Mucosa of descending colon (tissue), 3 donors: Measurements from ENCODE around the gene PGP. TPM values are rescaled to one million over a fixed set of nuclear protein-coding genes. Genes with fewer than 3 reads are reported as not detected.

Experiments used
- ATAC-seq: fragments of 200-7000 bp; cut with Tn5 transposase; one replicate; pipeline ENCODE4 v1.9.1; 2020; ENCODE audit warnings: mild to moderate bottlenecking, moderate library complexity
- DNase-seq, 3 donors: peaks; one replicate each; pipeline ENCODE4 v3.0.0-alpha.2; 2020
- H3K36me3 ChIP-seq: fragments of 200-600 bp; one replicate; pipeline ENCODE4 v1.8.0; 2021; ENCODE audit warnings: low read depth, mild to moderate bottlenecking
- H3K4me1 ChIP-seq: fragments of 200-600 bp; one replicate; pipeline ENCODE4 v1.8.0; 2021; ENCODE audit warnings: low read depth, mild to moderate bottlenecking
- H3K4me3 ChIP-seq: fragments of 200-600 bp; one replicate; pipeline ENCODE4 v1.8.0; 2021; ENCODE audit warnings: mild to moderate bottlenecking
- H3K9me3 ChIP-seq: fragments of 200-600 bp; one replicate; pipeline ENCODE4 v1.8.0; 2021; ENCODE audit warnings: mild to moderate bottlenecking
- intact Hi-C, 2 donors: fragments of 100-400 bp; cut with DNase I in 1 of 2; cut with micrococcal nuclease in 1 of 2; formaldehyde crosslinking; loops; one replicate each; pipeline versions ENCODE4 v1.11.0 to v1.11.1; 2022; cut with DNase I, micrococcal nuclease
- total RNA-seq, 3 donors: library from RNA; stranded (reverse); fragmentation: NEBNext Ultra II Directional in 2 of 3; extraction: Animal tissue kit (Norgen Biotek cat#: 25700) in 2 of 3; gene quantifications; one replicate each; pipeline versions ENCODE4 v1.2.1 to v1.2.4, GENCODE V29; 2021 to 2023
- TF ChIP-seq, protein P1 (sequence below): fragments of 200-600 bp; IDR thresholded peaks from one replicate; pipeline ENCODE4 v1.8.0; 2022; ENCODE audit warnings: antibody characterized with exemption, mild to moderate bottlenecking
- donor health status: DM: no; HTN: no; CAD: no; lungs with moderate emphysema.
- donor health status: DM: no; HTN: no; CAD: no.
- donor health status: DM: no; HTN: yes; CAD: no.

Gene PGP
- total RNA-seq, 3 donors from 2014 or later: 15.5 to 19.7 (median 17.6) TPM

DNA sequence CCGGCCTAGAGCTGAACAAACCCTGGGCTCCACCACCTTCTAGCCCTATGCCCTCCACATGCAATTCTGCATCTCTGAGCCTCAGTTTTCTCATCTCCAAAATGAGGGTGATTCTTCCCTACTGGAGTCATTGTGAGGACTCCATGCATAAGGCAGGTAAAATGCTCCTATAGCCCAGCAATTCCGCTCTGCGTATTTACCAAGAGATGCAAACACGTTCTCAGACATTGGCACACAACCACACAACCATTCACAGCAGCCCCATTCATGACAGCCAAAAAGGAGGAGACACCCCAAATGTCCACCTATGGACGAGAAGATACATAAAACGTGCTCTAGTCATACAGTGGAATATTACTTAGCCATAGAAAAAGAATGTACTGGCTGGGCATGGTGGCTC lies 14.3 kb downstream of the PGP start:
- DNase-seq: no peak
- intact Hi-C loops: no loop called here
- no peak for ATAC-seq

DNA sequence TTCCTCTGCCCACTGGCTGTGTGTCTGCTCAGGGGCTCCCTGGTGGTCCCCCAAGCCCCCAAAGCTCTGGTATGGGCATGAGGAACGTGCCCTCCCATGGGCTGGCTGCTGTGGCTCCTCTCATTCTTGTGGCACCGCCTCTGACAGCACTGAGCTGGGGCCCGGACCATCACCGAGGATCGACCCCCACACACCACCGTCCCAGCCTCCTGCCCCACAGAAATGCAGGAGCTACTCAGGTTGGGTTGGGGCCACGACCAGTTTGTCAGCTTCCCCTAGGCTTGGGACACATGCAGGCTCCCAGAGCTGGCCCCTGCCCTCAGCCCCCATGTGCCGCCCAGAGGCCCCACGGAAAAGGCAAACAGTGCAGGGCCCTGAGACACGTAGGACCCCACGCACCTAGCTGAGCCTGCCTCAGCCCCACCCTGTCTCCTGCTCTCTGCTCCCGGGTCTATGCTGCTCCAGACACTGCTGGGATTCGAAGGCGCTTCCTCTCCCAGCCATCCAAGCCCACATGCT lies 15.0 kb downstream of the PGP start:
- Histone ChIP-seq H3K4me1 (peaks cover 15% of the 10 kb centered on the region), H3K9me3 (no peaks in the 10 kb centered on the region), H3K36me3 (no peaks in the 10 kb centered on the region), H3K4me3 (no peak overlapping the region)
- no peak for ATAC-seq
- intact Hi-C loops: no loop called here
- no peak for DNase-seq
- TF ChIP-seq, protein P1, sequence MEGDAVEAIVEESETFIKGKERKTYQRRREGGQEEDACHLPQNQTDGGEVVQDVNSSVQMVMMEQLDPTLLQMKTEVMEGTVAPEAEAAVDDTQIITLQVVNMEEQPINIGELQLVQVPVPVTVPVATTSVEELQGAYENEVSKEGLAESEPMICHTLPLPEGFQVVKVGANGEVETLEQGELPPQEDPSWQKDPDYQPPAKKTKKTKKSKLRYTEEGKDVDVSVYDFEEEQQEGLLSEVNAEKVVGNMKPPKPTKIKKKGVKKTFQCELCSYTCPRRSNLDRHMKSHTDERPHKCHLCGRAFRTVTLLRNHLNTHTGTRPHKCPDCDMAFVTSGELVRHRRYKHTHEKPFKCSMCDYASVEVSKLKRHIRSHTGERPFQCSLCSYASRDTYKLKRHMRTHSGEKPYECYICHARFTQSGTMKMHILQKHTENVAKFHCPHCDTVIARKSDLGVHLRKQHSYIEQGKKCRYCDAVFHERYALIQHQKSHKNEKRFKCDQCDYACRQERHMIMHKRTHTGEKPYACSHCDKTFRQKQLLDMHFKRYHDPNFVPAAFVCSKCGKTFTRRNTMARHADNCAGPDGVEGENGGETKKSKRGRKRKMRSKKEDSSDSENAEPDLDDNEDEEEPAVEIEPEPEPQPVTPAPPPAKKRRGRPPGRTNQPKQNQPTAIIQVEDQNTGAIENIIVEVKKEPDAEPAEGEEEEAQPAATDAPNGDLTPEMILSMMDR: no peak

More for the DNA sequence above, 14.3 kb downstream of the PGP start:
- TF ChIP-seq, protein P1: no peak
- Histone ChIP-seq H3K36me3 (no peaks in the 10 kb centered on the region), H3K4me1 (peaks cover 13% of the 10 kb centered on the region), H3K4me3 (no peak overlapping the region), H3K9me3 (no peaks in the 10 kb centered on the region)

DNA sequence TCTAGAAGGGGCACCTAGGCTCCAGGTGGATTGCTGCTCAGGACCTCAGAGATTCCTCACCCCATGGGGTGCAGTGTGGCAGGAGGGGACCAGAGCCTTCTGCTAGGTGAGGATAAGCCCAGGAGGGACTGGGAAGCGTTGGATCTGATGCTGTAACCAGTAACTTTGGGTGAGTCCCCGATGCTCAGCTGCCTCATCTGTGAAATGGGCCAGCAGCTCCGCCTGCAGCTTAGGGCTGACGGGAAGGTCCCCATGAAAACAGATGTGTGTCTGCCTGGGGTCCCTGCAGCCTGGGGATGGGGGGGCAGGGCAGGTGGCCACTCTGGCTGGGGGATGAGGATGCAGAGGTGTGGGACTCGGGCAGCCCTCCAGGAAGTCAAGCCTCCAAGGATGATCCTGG lies 15.5 kb downstream of the PGP start:
- Histone ChIP-seq H3K4me3 (no peak overlapping the region), H3K9me3 (no peaks in the 10 kb centered on the region), H3K4me1 (peaks cover 14% of the 10 kb centered on the region), H3K36me3 (no peaks in the 10 kb centered on the region)
- DNase-seq (no peak), ATAC-seq (no peak)
- intact Hi-C loops: no loop called here
- TF ChIP-seq, protein P1: no peak

DNA sequence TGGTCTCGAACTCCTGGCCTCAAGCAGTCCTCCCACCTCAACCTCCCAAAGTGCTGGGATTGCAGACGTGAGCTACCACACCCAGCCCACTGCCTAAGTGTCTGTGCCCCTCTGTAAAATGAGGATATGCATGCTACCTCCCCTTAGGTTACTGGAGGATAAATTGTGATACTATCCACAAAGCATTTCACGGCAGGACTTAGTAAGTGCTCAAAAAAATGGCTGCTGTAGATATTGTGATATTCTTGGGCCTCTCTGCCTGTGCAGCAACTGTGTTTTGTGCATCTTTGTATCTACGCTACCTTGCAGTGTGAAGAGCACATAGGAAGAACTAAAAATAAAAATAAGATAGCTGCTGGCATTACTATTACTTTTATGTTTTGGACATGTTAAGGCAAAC lies 16.4 kb downstream of the PGP start:
- intact Hi-C loops: no loop called here
- TF ChIP-seq, protein P1: no peak
- H3K36me3 ChIP-seq: no peaks in the 10 kb centered on the region
- no peaks in the 10 kb centered on the region for H3K9me3 ChIP-seq
- H3K4me1 ChIP-seq: peaks cover 14% of the 10 kb centered on the region
- no peak overlapping the region for H3K4me3 ChIP-seq
- no peak for ATAC-seq
- no peak for DNase-seq

DNA sequence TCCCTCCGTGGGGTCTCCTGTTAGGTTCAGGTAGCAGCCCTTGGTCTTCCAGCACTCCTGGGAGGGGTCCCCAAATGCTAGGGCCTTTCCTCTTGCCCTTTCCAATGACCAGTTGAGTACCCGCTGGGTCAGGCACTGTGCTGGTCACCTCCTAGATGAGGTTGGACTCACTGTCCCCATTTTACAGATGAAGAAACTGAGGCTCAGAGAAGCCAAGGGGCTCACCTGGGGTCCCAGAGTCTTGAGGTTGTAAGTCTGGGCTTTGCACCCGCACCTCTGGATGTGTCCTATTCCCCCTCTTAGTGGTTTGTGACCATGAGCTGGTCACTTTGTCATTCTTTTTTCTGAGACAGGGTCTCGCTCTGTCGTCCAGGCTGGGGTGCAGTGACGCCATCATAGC lies 16.9 kb downstream of the PGP start:
- ATAC-seq: no peak
- Histone ChIP-seq H3K4me1 (peaks cover 14% of the 10 kb centered on the region), H3K9me3 (no peaks in the 10 kb centered on the region), H3K36me3 (no peaks in the 10 kb centered on the region), H3K4me3 (no peak overlapping the region)
- TF ChIP-seq, protein P1: no peak
- DNase-seq: no peak
- intact Hi-C loops: no loop called here

DNA sequence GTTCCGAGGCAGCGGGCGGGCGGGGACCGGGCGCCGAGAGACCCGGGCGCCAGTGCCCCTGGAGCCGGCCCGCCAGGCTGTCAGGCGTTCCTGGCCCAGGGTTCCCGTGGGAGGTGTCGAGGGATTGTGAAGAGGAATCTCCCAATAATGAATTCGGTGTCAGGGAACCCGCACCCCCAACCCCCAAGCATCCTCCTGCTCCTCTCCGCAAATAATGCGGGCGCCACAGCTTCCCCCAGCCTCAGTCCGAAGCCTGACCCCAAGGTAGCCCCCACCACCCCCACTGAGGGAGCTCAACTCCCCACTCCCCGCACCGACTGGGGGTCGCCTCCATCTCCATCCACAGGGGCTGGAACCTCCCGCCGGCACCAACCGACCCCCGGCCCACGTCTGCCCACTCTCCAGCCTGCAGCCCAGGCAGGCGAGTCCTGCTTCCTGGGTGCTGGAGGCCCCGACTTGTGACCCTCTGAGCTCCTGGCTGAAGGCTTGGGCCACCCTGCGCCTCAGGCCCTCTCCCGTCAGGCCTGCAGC lies 17.6 kb downstream of the PGP start:
- TF ChIP-seq, protein P1: no peak
- no peak for DNase-seq
- intact Hi-C loops: no loop called here
- H3K9me3 ChIP-seq: no peaks in the 10 kb centered on the region
- H3K4me1 ChIP-seq: peaks cover 14% of the 10 kb centered on the region
- no peak for ATAC-seq
- H3K36me3 ChIP-seq: no peaks in the 10 kb centered on the region
- no peak overlapping the region for H3K4me3 ChIP-seq
